Hepatocyte (in vitro differentiated cells): ENCODE data around the gene BPI. TPM values are rescaled to one million over a fixed set of nuclear protein-coding genes. Genes with fewer than 3 reads are reported as not detected.
"Not testable (repeated sequence)": the region's sequence is repeated elsewhere in the genome, so short reads cannot be mapped to it uniquely, and the experiment has no call there.

ENCODE experiments used
- DNase-seq: peaks from one replicate; pipeline ENCODE4 v3.0.0-alpha.2; 2016; ENCODE audit warnings: low spot score
- H2AFZ ChIP-seq: fragments of 200-600 bp; sonication (generic); 2 replicates; pipeline ENCODE4 v1.6.0; 2016; ENCODE audit warnings: antibody characterized with exemption, mild to moderate bottlenecking
- H3K27ac ChIP-seq: fragments of 200-600 bp; sonication (generic); 2 replicates; pipeline ENCODE4 v1.5.1; 2016; ENCODE audit warnings: mild to moderate bottlenecking
- H3K27me3 ChIP-seq: fragments of 200-600 bp; sonication (generic); 2 replicates; pipeline ENCODE4 v1.6.1; 2016
- H3K36me3 ChIP-seq: fragments of 200-600 bp; sonication (generic); replicated peaks from 2 replicates; pipeline ENCODE4 v1.5.1; 2016; ENCODE audit warnings: low read depth; ENCODE audit not compliant: insufficient read depth
- H3K4me1 ChIP-seq: fragments of 200-600 bp; sonication (generic); 2 replicates; pipeline ENCODE4 v1.5.1; 2016; ENCODE audit warnings: mild to moderate bottlenecking, moderate library complexity; ENCODE audit not compliant: insufficient read depth
- H3K4me2 ChIP-seq: fragments of 200-600 bp; sonication (generic); 2 replicates; pipeline ENCODE4 v1.6.0; 2016
- H3K4me3 ChIP-seq: fragments of 200-600 bp; sonication (generic); 2 replicates; pipeline ENCODE4 v1.5.1; 2016; ENCODE audit warnings: mild to moderate bottlenecking
- H3K79me2 ChIP-seq: fragments of 200-600 bp; sonication (generic); 2 replicates; pipeline ENCODE4 v1.6.0; 2017; ENCODE audit warnings: mild to moderate bottlenecking
- H3K9me2 ChIP-seq: fragments of 200-600 bp; sonication (generic); replicated peaks from 2 replicates; pipeline ENCODE4 v1.6.0; 2017; ENCODE audit warnings: mild to moderate bottlenecking; ENCODE audit not compliant: insufficient read depth
- H3K9me3 ChIP-seq: fragments of 200-600 bp; sonication (generic); 2 replicates; pipeline ENCODE4 v1.5.1; 2016; ENCODE audit warnings: low read depth, mild to moderate bottlenecking
- H4K20me1 ChIP-seq: fragments of 200-600 bp; sonication (generic); 2 replicates; pipeline ENCODE4 v1.6.0; 2016; ENCODE audit warnings: mild to moderate bottlenecking; ENCODE audit not compliant: insufficient read depth, poor library complexity, severe bottlenecking
- EZH2 ChIP-seq: fragments of 200-600 bp; sonication (generic); IDR thresholded peaks from 2 replicates; pipeline ENCODE4 v1.6.1; 2016; ENCODE audit warnings: antibody characterized with exemption, mild to moderate bottlenecking, borderline replicate concordance
- EZH2phosphoT487 ChIP-seq: fragments of 200-600 bp; sonication (generic); IDR thresholded peaks from one replicate; pipeline ENCODE4 v1.6.1; 2018; ENCODE audit warnings: antibody characterized with exemption, mild to moderate bottlenecking, low read depth, moderate library complexity; ENCODE audit not compliant: unreplicated experiment, severe bottlenecking
- WGBS: methylation state at CpG from one replicate; pipeline ENCODE4 v1.1.6; 2016; ENCODE audit warnings: low lambda C conversion rate; ENCODE audit errors: missing lambda C conversion rate; 5-methylcytosine and 5-hydroxymethylcytosine counted together
- polyA plus RNA-seq: library from polyadenylated mRNA; unstranded; fragments of >200 nt; fragmentation: Nextera tagmentation; extraction: Ambion mirVana; gene quantifications from 2 replicates; pipeline ENCODE4 v1.2.1, GENCODE V29; 2016
- total RNA-seq: library from RNA; depleted of rRNA; stranded (reverse); fragments of >200 nt; gene quantifications from 2 replicates; pipeline ENCODE4 v1.2.3, GENCODE V29; 2014
- TF ChIP-seq, protein P1 (sequence below): fragments of 200-600 bp; sonication (generic); IDR thresholded peaks from 2 replicates; pipeline ENCODE4 v1.5.1; 2016; ENCODE audit warnings: antibody characterized with exemption, mild to moderate bottlenecking; ENCODE audit not compliant: poor library complexity

The BPI gene
- total and polyA plus RNA-seq, 2 experiments from 2014 or later = 0.63 to 0.66 TPM

DNA sequence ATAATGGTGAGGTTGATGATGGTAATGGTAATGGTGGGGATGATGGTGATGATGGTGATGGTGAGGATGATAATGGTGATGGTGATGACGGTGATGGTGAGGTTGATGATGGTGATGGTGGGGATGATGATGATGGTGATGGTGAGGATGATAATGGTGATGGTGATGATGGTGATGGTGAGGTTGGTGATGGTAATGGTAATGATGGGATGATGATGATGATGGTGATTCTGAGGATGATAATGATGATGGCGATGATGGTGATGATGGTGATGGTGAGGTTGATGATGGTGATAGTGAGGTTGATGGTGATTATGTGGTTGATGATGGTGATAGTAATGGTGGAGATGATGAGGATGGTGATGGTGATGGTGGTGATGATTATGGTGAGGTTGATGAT, 9.7 kb downstream of the BPI start:
- Histone ChIP-seq H3K27me3 (no peaks in the 10 kb centered on the region), H2AFZ (no peak overlapping the region), H3K36me3 (no peaks in the 10 kb centered on the region), H4K20me1 (no peaks in the 10 kb centered on the region), H3K9me2 (no peaks in the 10 kb centered on the region), H3K9me3 (no peaks in the 10 kb centered on the region), H3K4me2 (no peak overlapping the region), H3K4me1 (no peaks in the 10 kb centered on the region), H3K79me2 (no peaks in the 10 kb centered on the region), H3K27ac (no peak overlapping the region), H3K4me3 (no peak overlapping the region)
- DNase-seq = no peak
- TF ChIP-seq EZH2 (no peak), EZH2phosphoT487 (no peak)
- TF ChIP-seq, protein P1, sequence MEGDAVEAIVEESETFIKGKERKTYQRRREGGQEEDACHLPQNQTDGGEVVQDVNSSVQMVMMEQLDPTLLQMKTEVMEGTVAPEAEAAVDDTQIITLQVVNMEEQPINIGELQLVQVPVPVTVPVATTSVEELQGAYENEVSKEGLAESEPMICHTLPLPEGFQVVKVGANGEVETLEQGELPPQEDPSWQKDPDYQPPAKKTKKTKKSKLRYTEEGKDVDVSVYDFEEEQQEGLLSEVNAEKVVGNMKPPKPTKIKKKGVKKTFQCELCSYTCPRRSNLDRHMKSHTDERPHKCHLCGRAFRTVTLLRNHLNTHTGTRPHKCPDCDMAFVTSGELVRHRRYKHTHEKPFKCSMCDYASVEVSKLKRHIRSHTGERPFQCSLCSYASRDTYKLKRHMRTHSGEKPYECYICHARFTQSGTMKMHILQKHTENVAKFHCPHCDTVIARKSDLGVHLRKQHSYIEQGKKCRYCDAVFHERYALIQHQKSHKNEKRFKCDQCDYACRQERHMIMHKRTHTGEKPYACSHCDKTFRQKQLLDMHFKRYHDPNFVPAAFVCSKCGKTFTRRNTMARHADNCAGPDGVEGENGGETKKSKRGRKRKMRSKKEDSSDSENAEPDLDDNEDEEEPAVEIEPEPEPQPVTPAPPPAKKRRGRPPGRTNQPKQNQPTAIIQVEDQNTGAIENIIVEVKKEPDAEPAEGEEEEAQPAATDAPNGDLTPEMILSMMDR = no peak
- 91% methylated on average over 2 of the region's 2 CpGs for WGBS

DNA sequence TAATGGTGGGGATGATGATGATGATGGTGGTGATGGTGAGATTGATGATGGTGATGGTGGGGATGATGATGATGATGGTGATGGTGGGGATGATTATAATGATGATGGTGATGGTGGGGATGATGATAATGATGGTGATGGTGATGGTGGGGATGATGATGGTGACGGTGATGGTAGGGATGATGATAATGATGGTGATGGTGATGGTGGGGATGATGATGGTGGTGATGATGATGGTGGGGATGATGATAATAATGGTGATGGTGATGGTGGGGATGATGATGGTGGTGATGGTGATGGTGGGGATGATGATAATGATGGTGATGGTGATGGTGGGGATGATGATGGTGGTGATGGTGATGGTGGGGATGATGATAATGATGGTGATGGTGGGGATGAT, 10.4 kb downstream of the BPI start:
- H3K4me2 ChIP-seq, H3K9me3 ChIP-seq, H3K4me1 ChIP-seq, H3K9me2 ChIP-seq, H3K36me3 ChIP-seq, H3K27ac ChIP-seq, H3K27me3 ChIP-seq, H3K79me2 ChIP-seq, DNase-seq, H2AFZ ChIP-seq, H3K4me3 ChIP-seq, H4K20me1 ChIP-seq: not testable (repeated sequence)
- WGBS = 83% methylated on average over 1 of the region's 1 CpG

DNA sequence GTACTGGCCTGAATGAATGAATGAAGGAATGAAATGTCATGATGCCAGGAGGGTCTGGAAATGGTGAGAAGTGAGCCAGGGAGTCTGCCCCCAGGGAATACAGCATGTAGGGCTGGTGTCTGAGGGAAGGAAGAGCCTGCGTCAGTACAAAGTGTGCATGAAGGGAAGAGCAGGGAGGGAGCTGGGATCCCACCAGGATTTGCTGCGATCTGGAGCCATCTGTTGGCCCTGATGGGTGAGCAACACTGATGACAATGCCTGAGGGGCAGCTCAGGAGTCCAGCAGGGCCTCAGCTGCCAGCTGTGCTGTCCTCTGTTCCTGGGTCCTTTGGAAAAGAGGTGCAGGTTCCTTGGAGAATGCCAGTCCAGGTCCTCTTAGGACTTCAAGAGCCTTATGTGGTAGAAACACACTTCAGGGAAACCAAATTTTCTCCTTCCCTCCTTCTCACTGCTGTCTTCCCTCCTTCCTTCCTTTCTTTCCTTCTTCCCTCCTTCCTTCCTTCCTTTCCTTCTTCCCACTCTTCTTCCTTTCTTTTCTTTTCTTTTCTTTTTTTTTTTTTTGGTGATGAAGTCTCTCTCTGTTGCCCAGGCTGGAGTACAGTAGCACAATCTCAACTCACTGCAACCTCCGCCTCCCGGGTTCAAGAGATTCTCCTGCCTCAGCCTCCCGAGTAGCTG, 11.5 kb downstream of the BPI start:
- Histone ChIP-seq H3K9me2 (no peaks in the 10 kb centered on the region), H3K27ac (no peak overlapping the region), H3K79me2 (no peaks in the 10 kb centered on the region), H3K9me3 (no peaks in the 10 kb centered on the region), H2AFZ (no peak overlapping the region), H3K27me3 (peaks cover 6% of the 10 kb centered on the region), H3K36me3 (no peaks in the 10 kb centered on the region), H4K20me1 (no peaks in the 10 kb centered on the region), H3K4me1 (no peaks in the 10 kb centered on the region), H3K4me3 (no peak overlapping the region), H3K4me2 (no peak overlapping the region)
- DNase-seq = no peak
- WGBS = 77% methylated on average over 5 of the region's 5 CpGs
- TF ChIP-seq, protein P1 = peak; percentile 10
- TF ChIP-seq EZH2phosphoT487 = no peak

DNA sequence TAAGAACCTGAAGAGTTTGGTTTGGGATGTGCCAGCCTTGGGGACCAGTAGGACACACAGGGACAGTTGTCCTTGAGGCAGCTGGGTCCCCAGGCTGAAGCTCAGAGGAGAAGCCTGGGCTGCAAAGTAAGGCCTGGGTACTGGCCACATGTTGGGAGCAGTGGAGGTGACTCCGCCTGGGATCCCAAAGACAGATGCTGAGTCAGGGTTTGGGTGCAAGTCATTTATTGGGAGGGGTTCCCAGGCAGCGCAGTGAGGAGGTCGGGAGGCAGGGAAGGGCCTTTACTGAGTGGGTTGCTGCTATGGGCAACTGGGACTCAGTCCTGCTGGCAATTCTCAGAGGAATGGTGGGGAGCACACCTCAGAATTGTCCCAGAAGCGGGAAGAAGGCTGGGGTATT, 12.4 kb downstream of the BPI start:
- H3K27me3 ChIP-seq = peaks cover 6% of the 10 kb centered on the region
- H3K4me3 ChIP-seq = no peak overlapping the region
- no peaks in the 10 kb centered on the region for H3K36me3 ChIP-seq
- H3K9me2 ChIP-seq = no peaks in the 10 kb centered on the region
- no peaks in the 10 kb centered on the region for H3K79me2 ChIP-seq
- no peaks in the 10 kb centered on the region for H3K4me1 ChIP-seq
- DNase-seq = no peak
- no peaks in the 10 kb centered on the region for H4K20me1 ChIP-seq
- no peak overlapping the region for H2AFZ ChIP-seq
- TF ChIP-seq EZH2 (no peak), EZH2phosphoT487 (no peak)
- TF ChIP-seq, protein P1 = no peak
- H3K9me3 ChIP-seq = no peaks in the 10 kb centered on the region
- H3K27ac ChIP-seq = no peak overlapping the region
- H3K4me2 ChIP-seq = no peak overlapping the region
- WGBS = 89% methylated on average over 4 of the region's 4 CpGs
